ENCODE results near the gene ITGA2B.

DNA sequence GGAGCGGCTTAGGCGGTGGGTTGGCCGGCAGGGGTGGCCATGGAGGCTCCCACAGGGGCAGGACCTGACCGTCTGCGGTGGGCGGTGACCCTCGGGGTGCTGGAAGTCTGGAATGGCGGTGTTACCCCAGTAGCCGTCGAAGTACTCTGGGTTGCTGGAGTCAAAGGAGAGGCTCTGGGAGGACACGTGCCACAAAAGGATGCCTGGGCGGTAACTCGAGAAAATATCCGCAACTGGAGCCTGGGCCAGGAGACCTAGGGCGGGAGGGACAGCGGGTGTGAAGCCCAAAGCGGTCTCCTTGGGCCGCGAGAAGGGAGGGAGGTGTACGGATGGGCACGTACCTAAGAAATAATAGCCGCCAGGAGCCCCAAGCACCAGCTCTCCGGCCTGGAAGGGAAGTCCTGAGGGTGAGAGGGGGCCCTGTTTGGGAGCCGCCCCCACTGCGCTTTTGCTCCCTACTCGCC, 4.6 kb downstream of the ITGA2B start:
- TF ChIP-seq, protein P1, sequence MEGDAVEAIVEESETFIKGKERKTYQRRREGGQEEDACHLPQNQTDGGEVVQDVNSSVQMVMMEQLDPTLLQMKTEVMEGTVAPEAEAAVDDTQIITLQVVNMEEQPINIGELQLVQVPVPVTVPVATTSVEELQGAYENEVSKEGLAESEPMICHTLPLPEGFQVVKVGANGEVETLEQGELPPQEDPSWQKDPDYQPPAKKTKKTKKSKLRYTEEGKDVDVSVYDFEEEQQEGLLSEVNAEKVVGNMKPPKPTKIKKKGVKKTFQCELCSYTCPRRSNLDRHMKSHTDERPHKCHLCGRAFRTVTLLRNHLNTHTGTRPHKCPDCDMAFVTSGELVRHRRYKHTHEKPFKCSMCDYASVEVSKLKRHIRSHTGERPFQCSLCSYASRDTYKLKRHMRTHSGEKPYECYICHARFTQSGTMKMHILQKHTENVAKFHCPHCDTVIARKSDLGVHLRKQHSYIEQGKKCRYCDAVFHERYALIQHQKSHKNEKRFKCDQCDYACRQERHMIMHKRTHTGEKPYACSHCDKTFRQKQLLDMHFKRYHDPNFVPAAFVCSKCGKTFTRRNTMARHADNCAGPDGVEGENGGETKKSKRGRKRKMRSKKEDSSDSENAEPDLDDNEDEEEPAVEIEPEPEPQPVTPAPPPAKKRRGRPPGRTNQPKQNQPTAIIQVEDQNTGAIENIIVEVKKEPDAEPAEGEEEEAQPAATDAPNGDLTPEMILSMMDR (IDR thresholded peaks at IDR 0.05; ENCODE audit: low read length), result no peak
- TF ChIP-seq EZH2 (IDR thresholded peaks at IDR 0.05; ENCODE audit: borderline replicate concordance, low read length), result no peak
